HG02588 (cell line): ENCODE data around the gene C16orf90.
"Not testable (repeated sequence)": the region's sequence is repeated elsewhere in the genome, so short reads cannot be mapped to it uniquely, and the experiment has no call there.

Experiments
- ATAC-seq: cut with Tn5 transposase; IDR thresholded peaks from one replicate; pipeline ENCODE4 v1.9.1; 2021; ENCODE audit warnings: mild to moderate bottlenecking, moderate library complexity; ENCODE audit not compliant: unreplicated experiment

Gene C16orf90

GRCh38 chr16:3485097-3485745 is 10.1 kb downstream of the C16orf90 start:
- ATAC-seq = no peak

DNA sequence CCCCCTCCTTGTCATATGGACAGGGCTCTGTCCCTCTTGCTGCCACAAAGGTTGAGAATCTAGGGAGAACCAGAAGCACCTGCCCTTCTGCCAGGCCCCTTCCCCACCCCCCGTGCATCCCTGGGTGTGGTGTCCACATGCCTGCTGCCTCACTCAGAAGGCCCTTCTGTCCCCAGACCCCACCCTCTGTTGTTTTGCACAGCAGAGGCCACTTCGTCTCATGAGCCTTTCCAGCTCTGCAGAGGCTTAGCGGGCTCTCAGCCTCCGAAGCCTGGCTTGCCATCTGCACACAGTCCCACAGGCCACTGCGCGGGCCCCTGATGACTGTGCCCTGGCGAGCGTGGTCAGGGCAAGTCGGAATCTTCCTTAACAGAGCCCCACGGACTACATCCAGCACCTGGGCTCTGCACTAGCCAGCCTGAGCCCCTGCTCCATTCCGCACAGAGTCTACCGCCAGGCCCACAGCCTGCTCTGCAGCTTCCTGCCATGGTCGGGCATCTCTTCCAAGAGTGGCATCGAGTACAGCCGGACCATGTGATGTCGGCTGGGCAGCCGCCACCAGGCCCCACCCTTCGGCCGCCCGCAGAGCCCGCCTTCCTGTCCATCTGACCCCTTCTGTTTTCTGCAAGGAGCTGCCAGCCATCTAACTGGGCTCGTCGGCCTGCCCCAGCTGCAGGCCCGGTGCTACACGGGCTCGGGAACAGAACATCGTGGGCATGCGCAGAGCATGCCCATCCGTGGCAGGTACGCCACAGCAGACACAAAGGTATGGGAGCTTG is 10.8 kb downstream of the C16orf90 start:
- no peak for ATAC-seq

DNA sequence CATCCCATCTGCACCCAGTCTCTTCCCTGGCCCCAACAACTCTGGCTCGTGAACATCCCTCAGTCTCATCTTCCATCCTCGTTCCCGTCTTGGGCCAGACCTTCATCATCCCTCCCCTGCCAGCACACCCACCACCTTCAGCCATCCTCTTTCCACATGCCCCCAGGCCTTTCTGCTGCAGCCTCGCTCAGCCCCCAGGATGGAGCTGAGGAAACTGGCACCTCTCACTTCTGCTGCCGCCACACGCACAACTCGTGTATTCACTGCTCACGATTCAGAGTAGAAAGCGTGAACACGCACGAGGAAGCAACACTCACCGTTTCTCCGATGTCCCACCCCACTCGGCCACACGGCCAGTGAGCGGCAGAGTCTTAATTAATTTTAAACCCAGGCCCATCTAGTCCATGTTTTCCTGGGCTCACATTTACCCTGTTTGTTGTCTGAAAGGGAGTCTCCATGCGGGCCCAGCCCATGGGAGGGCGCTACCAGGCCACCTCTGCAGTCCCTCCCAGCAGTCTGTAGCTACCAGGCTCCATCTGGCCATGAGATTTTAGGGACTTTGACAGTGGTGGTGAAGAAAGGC is 12.5 kb downstream of the C16orf90 start:
- no peak for ATAC-seq

DNA sequence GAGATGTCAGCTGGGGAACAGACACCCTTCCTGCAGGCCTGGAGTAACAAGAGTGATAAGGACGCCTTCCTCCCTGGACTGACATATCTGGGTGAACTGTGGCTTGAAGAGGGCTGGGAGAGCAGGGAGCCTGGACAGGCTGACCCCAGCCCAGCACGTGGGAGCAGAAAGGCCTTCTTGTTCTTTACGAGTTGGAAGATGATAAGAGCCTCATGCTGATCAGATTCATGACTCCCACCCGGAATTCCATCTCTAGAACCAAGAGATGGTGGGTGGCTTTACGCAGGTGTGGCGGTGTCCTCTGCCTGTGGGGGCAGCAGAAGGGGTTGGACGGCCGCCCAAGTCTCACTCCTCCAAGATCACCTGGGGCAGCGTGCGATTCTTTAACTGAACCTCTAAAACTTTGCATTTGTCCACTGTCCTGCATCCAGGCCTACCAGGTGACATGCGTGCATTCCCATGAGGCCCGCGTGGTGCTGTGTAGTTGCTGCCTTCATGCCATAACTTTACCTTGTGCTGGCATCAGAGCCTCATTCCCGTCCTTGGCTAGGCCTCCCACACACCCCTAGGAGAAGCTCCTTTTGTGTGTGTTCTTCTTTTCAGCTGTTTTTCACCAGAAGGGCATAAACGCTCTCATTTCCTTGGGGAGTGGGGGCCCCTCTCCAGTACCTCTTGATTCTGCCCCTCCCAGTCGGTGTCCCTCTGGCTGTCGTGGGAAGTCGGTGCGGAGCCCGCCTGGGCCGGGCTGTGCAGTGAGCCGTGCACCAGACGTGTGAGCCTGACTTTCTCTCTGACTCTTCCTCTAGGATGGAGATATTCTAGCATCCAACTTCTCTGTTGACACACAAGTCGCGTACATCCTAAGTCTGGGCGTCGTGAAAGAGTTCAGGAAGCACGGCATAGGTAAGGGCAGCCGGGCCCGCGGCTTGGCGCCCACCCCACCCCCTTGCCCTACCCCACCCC is 13.3 kb downstream of the C16orf90 start:
- ATAC-seq = no peak

- no peak for ATAC-seq
Measured at GRCh38 chr16:3480901-3481695, 14.2 kb downstream of the C16orf90 start.

DNA sequence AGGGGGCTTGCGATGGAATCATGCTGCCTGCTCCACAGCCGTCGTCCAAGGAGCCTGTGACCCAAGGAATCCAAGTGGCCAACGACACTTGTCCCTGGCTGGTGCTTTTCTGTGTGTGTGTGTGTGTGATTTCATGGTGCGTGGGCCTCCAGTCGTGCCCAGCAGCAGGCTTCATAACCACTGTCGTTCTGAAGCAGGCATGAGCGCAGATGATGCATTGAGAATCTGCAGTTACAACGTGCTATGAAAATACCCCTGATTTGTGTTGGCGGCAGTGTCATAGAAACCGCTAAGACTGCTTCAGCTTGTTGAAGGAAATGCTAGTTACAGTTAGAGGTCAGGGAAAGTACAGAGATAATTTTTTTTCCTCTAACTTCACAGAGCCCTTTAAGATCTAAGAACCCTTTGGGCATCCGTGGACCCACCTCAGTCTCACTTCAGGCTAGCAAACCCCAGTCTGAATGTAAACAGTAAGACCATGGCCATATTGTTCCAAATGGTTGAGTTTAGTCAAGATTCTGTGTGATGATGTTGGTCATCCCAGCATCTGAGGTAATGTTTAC is 15.6 kb downstream of the C16orf90 start:
- no peak for ATAC-seq

DNA sequence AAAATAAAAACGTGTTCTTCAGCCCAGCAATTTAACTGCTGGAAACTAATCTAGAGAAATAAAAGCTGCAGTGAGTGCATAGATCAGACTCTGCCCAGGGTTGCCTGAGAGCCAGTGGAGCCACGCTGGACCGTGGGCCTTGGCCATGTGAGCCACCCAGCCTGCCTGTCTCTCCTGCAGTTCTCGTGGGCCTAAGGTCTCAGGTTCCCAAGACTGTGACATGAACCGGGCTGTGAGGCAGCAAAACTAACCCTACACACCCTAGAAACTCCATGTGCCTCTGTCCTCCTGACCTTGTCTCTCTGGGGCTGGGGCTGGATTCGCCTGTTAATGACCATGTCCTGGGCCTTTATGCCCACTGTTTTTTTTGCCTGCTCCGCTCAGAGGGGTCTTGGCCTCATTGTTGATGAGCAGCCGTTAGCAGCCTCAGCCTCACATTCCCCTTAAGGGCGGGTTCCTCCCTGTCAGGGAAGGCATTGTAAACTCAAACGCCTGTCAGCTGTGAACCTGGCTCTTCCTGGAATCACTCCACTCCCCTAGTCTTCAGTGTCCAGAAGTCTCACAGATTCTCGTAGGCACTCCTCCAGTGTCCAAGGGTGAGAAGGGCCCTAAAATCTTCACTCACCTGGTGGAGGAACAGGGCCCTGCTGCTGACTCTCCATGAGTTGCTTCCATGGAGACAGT is 16.9 kb downstream of the C16orf90 start:
- no peak for ATAC-seq

DNA sequence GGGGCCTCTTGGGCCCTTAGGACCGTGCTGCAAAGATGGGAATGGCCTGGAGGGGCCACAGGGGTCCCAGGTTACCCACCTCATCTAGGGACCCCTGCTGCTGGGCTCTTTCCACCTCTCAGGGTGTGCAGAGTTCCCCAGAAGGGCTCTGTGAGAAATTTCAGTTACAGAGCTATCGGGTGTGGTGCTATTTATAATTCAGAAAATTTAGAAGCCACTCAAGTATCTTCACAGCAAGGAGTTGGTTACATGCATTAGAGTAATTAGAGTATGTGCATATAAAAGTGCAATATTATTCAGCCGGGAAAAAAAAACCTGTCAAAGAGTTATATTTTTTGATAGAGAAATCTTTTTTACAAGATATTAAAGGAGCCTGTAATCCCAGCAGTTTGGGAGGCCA is 18.9 kb downstream of the C16orf90 start:
- ATAC-seq = no peak

- ATAC-seq = no peak
Measured at GRCh38 chr16:3475604-3476375, 19.5 kb downstream of the C16orf90 start.

DNA sequence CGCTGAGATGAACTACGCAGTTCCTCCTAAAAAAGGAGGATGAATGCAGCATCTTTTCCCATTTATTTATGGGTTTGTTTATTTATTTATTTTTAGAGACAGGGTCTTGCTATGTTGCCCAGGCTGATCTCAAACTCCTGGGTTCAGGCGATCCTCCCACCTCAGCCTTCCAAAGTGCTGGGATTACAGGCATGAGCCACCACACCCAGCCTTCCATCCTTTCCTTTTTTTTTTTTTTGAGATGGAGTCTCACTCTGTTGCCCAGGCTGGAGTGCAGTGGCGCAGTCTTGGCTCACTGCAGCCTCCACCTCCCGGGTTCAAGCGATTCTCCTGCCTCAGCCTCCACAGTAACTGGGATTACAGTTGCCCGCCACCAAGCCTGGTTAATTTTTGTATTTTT is 20.4 kb downstream of the C16orf90 start:
- not testable (repeated sequence) for ATAC-seq

GRCh38 chr16:3474136-3474779 is 21.0 kb downstream of the C16orf90 start:
- ATAC-seq = no peak

- not testable (repeated sequence) for ATAC-seq
Measured at GRCh38 chr16:3473596-3473943, 21.7 kb downstream of the C16orf90 start.

DNA sequence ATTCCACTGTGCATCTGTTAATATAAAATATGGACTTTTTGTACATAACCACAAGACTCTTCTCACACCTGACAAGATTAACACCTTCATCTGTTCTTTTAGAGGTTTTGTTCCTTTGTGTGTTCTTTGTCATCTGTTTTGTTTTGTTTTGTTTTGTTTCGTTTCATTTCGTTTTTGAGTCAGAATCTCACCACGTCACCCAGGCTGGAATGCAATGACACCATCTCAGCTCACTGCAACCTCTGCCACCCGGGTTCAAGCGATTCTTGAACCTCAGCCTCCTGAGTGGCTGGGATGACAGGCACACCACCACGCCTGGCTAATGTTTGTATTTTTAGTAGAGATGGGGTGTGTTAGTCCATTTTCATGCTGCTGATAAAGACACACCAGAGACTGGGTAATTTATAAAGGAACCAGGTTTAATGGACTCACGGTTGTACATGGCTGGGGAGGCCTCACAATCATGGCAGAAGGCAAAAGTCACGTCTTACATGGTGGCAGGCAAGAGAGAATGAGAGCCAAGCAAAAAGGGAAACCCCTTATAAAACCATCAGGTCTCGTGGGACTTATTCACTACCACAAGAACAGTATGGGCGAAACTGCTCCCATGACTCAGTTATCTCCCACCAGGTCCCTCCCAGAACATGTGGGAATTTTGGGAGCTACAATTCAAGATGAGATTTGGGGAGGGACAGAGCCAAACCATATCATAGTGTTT is 22.3 kb downstream of the C16orf90 start:
- ATAC-seq = no peak

- no peak for ATAC-seq
Measured at GRCh38 chr16:3471518-3472176, 23.6 kb downstream of the C16orf90 start.

DNA sequence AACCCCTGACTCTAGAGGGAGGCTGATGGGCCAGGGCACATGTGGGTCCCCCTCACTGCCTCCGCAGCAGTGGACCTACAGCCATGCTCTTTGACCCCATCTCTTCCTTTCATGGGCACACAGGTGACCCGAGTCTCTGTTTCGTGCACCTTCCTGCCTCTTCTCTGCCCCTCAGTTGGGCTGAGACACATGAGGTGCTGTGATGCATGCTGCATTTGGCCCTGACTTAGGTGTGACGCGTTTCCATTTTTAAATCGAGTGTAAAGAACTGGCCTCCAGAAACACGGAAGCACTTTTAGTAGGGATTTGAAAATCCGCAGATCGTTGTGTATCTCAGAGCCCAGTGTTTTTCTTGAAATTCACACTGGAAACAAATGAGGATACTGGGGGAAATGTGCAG is 24.6 kb downstream of the C16orf90 start:
- ATAC-seq = no peak

- ATAC-seq = no peak
Measured at GRCh38 chr16:3469736-3470135, 25.6 kb downstream of the C16orf90 start.

GRCh38 chr16:3468501-3468900 is 26.8 kb downstream of the C16orf90 start:
- ATAC-seq = no peak
